ENCODE results near the gene MROH2A.
"Not testable (repeated sequence)": the region's sequence is repeated elsewhere in the genome, so short reads cannot be mapped to it uniquely, and the experiment has no call there.

MROH2A gene, protein sequence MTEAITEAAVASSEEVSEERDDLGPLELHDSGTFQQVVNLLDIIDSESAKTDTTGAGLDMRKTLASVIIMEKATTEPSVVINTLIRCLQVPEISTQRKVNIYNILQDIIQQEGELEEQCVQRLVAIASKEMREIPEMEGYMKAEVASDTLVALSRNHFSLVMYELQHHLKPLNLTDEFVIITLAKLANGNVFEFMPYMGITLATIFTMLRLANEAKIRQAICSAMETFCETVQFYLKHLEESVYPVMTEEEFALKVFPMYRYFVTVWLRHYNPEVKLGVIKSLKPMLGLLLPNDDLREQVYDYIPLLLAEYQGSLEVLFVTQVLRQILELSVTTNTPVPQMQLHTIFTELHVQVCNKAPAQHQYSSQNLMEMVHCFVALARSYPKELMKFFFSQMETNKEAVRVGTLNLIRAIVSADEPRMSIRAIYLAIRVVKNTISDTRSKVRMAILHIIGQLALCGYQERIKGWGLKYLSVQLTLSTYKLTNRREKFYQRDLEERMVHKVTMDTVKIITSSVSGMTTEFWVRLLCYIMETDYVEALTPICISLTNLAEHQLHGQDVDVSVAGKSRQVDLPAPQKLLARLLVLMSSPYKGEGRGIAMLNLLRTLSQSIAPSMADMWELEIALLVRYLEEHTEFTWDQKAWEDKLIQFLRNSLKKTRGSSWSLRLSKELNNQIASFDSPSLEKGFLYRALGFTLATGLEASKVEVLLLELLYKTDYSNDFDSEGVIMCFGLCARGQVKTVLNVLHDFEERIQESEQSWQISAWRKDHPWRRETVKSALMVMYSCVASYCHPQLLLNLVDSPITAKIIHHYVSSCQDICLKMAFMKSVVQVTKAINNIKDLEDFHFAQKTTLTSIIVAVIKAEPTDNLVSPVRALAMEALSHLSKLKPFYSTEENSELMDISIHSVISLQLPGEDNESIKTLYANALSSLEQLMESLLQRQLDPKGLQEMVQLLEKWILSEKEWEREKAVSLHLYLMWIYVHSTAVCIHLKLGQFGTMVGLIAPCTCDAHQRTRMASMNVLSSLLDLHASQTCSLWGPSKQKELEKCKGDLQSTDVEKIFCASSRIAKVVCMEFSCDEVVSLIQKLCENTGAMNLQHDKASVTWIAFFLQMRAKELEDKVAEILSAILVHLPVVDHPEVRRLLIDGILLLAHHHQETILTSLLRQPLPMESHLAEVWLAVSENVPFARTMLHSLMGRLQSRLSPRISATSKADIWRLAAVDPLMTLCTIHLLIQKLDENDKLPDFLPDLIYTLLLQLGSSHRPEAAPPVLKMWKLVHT (N-terminal part only)

DNA sequence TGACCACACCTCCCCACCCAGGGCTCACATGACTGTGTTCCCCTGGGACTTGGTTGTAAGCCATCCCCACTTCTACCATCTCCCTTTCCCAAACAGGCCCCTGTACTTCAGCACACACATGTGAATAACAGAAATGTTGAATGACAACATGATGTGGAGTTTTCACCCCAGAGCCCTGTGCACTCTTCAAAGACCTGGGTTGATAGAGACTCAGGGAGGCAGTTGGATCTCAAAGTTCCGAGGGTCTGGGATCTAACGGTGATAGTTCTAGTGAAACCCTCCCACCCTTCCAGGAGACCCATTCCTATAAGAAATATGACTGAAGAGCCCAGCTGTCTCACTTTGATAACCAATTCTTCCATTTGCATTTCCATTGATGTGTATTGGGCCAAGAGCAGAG is at the start of gene MROH2A:
TSS of gene MROH2A (plus strand) at position 301 of the 400 bp plus-strand sequence. CDS start 1,029 bp downstream, outside the sequence.
- no peak within 1 kb of the TSS for H2AFZ ChIP-seq (ENCODE audit: low read depth, low read length)
- no peaks in the 10 kb centered on the region for H3K9me3 ChIP-seq (ENCODE audit: insufficient read depth, low read length)
- no peaks in the 10 kb centered on the region for H3K36me3 ChIP-seq (replicated peaks; ENCODE audit: low read depth, low read length)
- no peak within 1 kb of the TSS for H3K4me3 ChIP-seq (ENCODE audit: low read length)
- TF ChIP-seq CTCF (IDR thresholded peaks at IDR 0.05; ENCODE audit: low read depth, low read length) (no peak), EZH2phosphoT487 (IDR thresholded peaks at IDR 0.05; ENCODE audit: low read depth) (no peak)
- H3K27me3 ChIP-seq (ENCODE audit: low read depth, low read length), result no peaks in the 10 kb centered on the region
- H3K79me2 ChIP-seq (ENCODE audit: low read length), result no peaks in the 10 kb centered on the region
- H3K4me2 ChIP-seq (ENCODE audit: low read length), result no peak within 1 kb of the TSS
- no peaks in the 10 kb centered on the region for H3K4me1 ChIP-seq (ENCODE audit: low read length)
- H3K27ac ChIP-seq (ENCODE audit: low read length), result no peak within 1 kb of the TSS
- H3K9ac ChIP-seq (ENCODE audit: low read length), result no peak within 1 kb of the TSS
- H4K20me1 ChIP-seq (ENCODE audit: insufficient read depth, low read length), result no peaks in the 10 kb centered on the region

- H3K4me3 ChIP-seq (ENCODE audit: low read length), result no peak within 1 kb of the TSS
- no peak within 1 kb of the TSS for H3K4me2 ChIP-seq (ENCODE audit: low read length)
- no peaks in the 10 kb centered on the region for H3K36me3 ChIP-seq (replicated peaks; ENCODE audit: low read depth, low read length)
- H3K9me3 ChIP-seq (ENCODE audit: insufficient read depth, low read length), result no peaks in the 10 kb centered on the region
- TF ChIP-seq EZH2phosphoT487 (IDR thresholded peaks at IDR 0.05; ENCODE audit: low read depth), result no peak
- no peak for TF ChIP-seq CTCF (IDR thresholded peaks at IDR 0.05; ENCODE audit: low read depth, low read length)
- no peak within 1 kb of the TSS for H3K9ac ChIP-seq (ENCODE audit: low read length)
- no peak within 1 kb of the TSS for H2AFZ ChIP-seq (ENCODE audit: low read depth, low read length)
- no peak within 1 kb of the TSS for H3K27ac ChIP-seq (ENCODE audit: low read length)
- no peaks in the 10 kb centered on the region for H3K4me1 ChIP-seq (ENCODE audit: low read length)
- H4K20me1 ChIP-seq (ENCODE audit: insufficient read depth, low read length), result no peaks in the 10 kb centered on the region
- H3K27me3 ChIP-seq (ENCODE audit: low read depth, low read length), result no peaks in the 10 kb centered on the region
- no peaks in the 10 kb centered on the region for H3K79me2 ChIP-seq (ENCODE audit: low read length)
Observed at GRCh38 chr2:233728723-233729301, 49.3 kb upstream of the MROH2A start, which contains the start of gene UGT1A3. TSS of gene UGT1A3 (plus strand) at chr2:233729042. CDS start at chr2:233729127, 85 bp downstream.

DNA sequence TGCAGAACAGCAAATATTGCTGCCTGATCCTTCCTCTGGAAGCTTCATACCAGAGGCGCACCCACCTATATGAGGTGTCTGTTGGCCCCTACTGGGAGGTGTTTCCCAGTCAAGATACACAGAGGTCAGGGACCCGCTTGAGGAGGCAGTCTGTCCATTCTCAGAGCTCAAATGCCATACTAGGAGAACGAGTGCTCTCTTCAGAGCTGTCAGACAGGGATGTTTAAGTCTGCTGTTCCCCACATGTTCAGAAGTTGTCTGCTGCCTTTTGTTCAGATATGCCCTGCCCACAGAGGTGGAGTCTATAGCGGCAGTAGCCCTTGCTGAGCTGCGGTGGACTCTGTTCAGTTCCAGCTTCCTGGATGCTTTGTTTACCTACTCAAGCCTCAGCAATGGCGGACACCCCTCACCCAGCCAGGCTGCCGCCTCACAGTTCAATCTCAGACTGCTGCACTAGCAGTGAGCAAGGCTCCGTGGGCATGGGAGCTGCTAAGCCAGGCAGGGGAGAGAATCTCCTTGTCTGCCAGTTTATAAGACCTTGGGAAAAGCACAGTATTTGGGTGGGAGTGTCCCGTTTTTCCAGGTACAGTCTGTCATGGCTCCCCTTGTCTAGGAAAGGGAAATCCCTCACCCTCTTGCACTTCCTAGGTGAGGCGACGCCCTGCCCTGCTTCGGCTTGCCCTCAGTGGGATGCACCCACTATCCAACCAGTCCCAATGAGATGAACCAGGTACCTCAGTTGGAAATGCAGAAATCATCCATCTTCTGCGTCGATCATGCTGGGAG is 41.1 kb upstream of the MROH2A start:
- not testable (repeated sequence) for H3K9me3 ChIP-seq (ENCODE audit: insufficient read depth, low read length); H3K4me3 ChIP-seq (ENCODE audit: low read length); H4K20me1 ChIP-seq (ENCODE audit: insufficient read depth, low read length); H3K27ac ChIP-seq (ENCODE audit: low read length); H3K4me2 ChIP-seq (ENCODE audit: low read length); H2AFZ ChIP-seq (ENCODE audit: low read depth, low read length); H3K4me1 ChIP-seq (ENCODE audit: low read length); H3K27me3 ChIP-seq (ENCODE audit: low read depth, low read length); H3K36me3 ChIP-seq (replicated peaks; ENCODE audit: low read depth, low read length); H3K79me2 ChIP-seq (ENCODE audit: low read length); H3K9ac ChIP-seq (ENCODE audit: low read length)

- Histone ChIP-seq H3K79me2 (ENCODE audit: low read length) (no peaks in the 10 kb centered on the region), H3K27me3 (ENCODE audit: low read depth, low read length) (no peaks in the 10 kb centered on the region), H3K4me1 (ENCODE audit: low read length) (no peaks in the 10 kb centered on the region), H3K27ac (ENCODE audit: low read length) (no peak overlapping the region), H3K9ac (ENCODE audit: low read length) (no peak overlapping the region), H3K4me3 (ENCODE audit: low read length) (no peak overlapping the region), H3K9me3 (ENCODE audit: insufficient read depth, low read length) (no peaks in the 10 kb centered on the region), H3K4me2 (ENCODE audit: low read length) (no peak overlapping the region), H4K20me1 (ENCODE audit: insufficient read depth, low read length) (no peaks in the 10 kb centered on the region), H3K36me3 (replicated peaks; ENCODE audit: low read depth, low read length) (no peaks in the 10 kb centered on the region), H2AFZ (ENCODE audit: low read depth, low read length) (no peak overlapping the region)
- no peak for TF ChIP-seq CTCF (IDR thresholded peaks at IDR 0.05; ENCODE audit: low read depth, low read length)
- TF ChIP-seq EZH2phosphoT487 (IDR thresholded peaks at IDR 0.05; ENCODE audit: low read depth), result no peak
Observed at GRCh38 chr2:233740870-233741269, 37.3 kb upstream of the MROH2A start.
